NCI-H2227 (cell line): ENCODE data around the gene SRGN.
"Not testable (repeated sequence)": the region's sequence is repeated elsewhere in the genome, so short reads cannot be mapped to it uniquely, and the experiment has no call there.

Experiments
- DNase-seq: peaks from one replicate; lab custom pipeline; 2025; ENCODE audit not compliant: unreplicated experiment; lab: John Stamatoyannopoulos, UW

The SRGN gene

GRCh38 chr10:69125554-69125953, 37.7 kb downstream of the SRGN start:
- no peak for DNase-seq

- no peak for DNase-seq
Measured at GRCh38 chr10:69130251-69130650, 42.3 kb downstream of the SRGN start.

- no peak for DNase-seq
Measured at GRCh38 chr10:69139961-69140360, 52.1 kb downstream of the SRGN start.

GRCh38 chr10:69141304-69141703, 53.4 kb downstream of the SRGN start:
- DNase-seq = no peak

GRCh38 chr10:69142074-69142473, 54.2 kb downstream of the SRGN start:
- not testable (repeated sequence) for DNase-seq

- DNase-seq = no peak
Measured at GRCh38 chr10:69142983-69143382, 55.1 kb downstream of the SRGN start.

GRCh38 chr10:69145329-69145728, 57.4 kb downstream of the SRGN start:
- no peak for DNase-seq

- DNase-seq = no peak
Measured at GRCh38 chr10:69145864-69146263, 58.0 kb downstream of the SRGN start.

GRCh38 chr10:69146759-69147158, 58.9 kb downstream of the SRGN start:
- DNase-seq = no peak

- no peak for DNase-seq
Measured at GRCh38 chr10:69151984-69152383, 64.1 kb downstream of the SRGN start.

- no peak for DNase-seq
Measured at GRCh38 chr10:69153227-69153626, 65.3 kb downstream of the SRGN start.
